ENCODE measurements around the gene ORAI1. TPM values are rescaled to one million over a fixed set of nuclear protein-coding genes. Genes with fewer than 3 reads are reported as not detected.

ORAI1 gene
- total and polyA plus RNA-seq, 4 donors, result 3.6 to 12.5 (median 9.1) TPM

- WGBS, 2 donors, result 89 to 95% methylated on average over 2 of the region's 2 CpGs
- Histone ChIP-seq H3K36me3 (ENCODE audit: control insufficient read depth in 1 of 2, insufficient read depth in 2 of 2, low read length in 1 of 2) (no peaks in the 10 kb centered on the region), H3K4me1 (ENCODE audit: control insufficient read depth in 1 of 2, insufficient read depth in 2 of 2, low read length in 2 of 2) (no peaks in the 10 kb centered on the region), H3K4me3 (ENCODE audit: low read length in 2 of 2) (no peak overlapping the region), H3K9me3 (ENCODE audit: control insufficient read depth, low read length) (no peaks in the 10 kb centered on the region), H3K27me3 (ENCODE audit: control insufficient read depth in 1 of 2, insufficient read depth in 2 of 2, low read length in 1 of 2) (no peaks in the 10 kb centered on the region), H3K27ac (ENCODE audit: low read depth in 1 of 2, low read length in 2 of 2) (no peak overlapping the region)
- intact Hi-C loops (cut with DNase I), result no loop called here
- ATAC-seq (ENCODE audit: low FRiP score), result no peak
- DNase-seq, result no peak
Measured at GRCh38 chr12:121689430-121689829, 63.1 kb downstream of the ORAI1 start.

Other genes starting within 250 kb of the ORAI1 start
- gene RNF34, start 226.4 kb upstream of the ORAI1 start, total RNA-seq, result 10 to 100 TPM; 26.9 to 30.9 TPM
- gene RNF34, start 226.4 kb upstream of the ORAI1 start, polyA plus RNA-seq, result 10 to 100 TPM; 15.8 to 15.9 TPM
- gene KDM2B, start 45.5 kb upstream of the ORAI1 start, total RNA-seq, result 10 to 100 TPM; 12.8 to 28.0 TPM
- gene KDM2B, start 45.5 kb upstream of the ORAI1 start, polyA plus RNA-seq, result 10 to 100 TPM in 1 of 2 donors, 1 to 10 TPM in 1; 8.0 to 15.7 TPM
- under 1 TPM in 1 of 2 donors, not detected in 1; 0.57 TPM for gene MORN3, start 43.1 kb downstream of the ORAI1 start, total RNA-seq
- 1 to 10 TPM; 1.3 to 1.4 TPM for gene MORN3, start 43.1 kb downstream of the ORAI1 start, polyA plus RNA-seq
- gene TMEM120B, start 86.2 kb downstream of the ORAI1 start, total RNA-seq, result 10 to 100 TPM in 1 of 2 donors, 1 to 10 TPM in 1; 8.6 to 12.0 TPM
- 1 to 10 TPM; 1.5 to 9.6 TPM for gene TMEM120B, start 86.2 kb downstream of the ORAI1 start, polyA plus RNA-seq
- gene RHOF, start 167.2 kb downstream of the ORAI1 start, total RNA-seq, result 10 to 100 TPM in 1 of 2 donors, 1 to 10 TPM in 1; 5.6 to 18.0 TPM
- gene RHOF, start 167.2 kb downstream of the ORAI1 start, polyA plus RNA-seq, result 10 to 100 TPM in 1 of 2 donors, 1 to 10 TPM in 1; 5.2 to 12.5 TPM
- gene SETD1B, start 177.5 kb downstream of the ORAI1 start, total RNA-seq, result 10 to 100 TPM; 30.9 to 31.9 TPM
- gene SETD1B, start 177.5 kb downstream of the ORAI1 start, polyA plus RNA-seq, result 10 to 100 TPM in 1 of 2 donors, 1 to 10 TPM in 1; 4.4 to 33.4 TPM
- 1 to 10 TPM; 3.1 to 5.2 TPM for gene HPD, start 232.3 kb downstream of the ORAI1 start, total RNA-seq
- 10 to 100 TPM in 1 of 2 donors, 1 to 10 TPM in 1; 6.6 to 14.4 TPM for gene HPD, start 232.3 kb downstream of the ORAI1 start, polyA plus RNA-seq